HepG2 (cell line): ENCODE measurements around the gene PIP5KL1. TPM values are rescaled to one million over a fixed set of nuclear protein-coding genes. Genes with fewer than 3 reads are reported as not detected.

Source experiments
- ATAC-seq: fragments of 200-7000 bp; cut with Tn5 transposase; 3 replicates; pipeline ENCODE4 v1.9.1; 2020; ENCODE audit warnings: mild to moderate bottlenecking, moderate library complexity
- BruUV-seq: library from RNA; stranded (reverse); fragments of 400-500 nt; replicated peaks from 2 replicates; lab custom pipeline; 2021; lab: Mats Ljungman, UMichigan
- CTCF ChIA-PET: fragments of 300-600 bp; formaldehyde crosslinking; extraction: SDS; loops from one replicate; lab custom pipeline; 2021; ENCODE audit warnings: low total read pairs, inconsistent platforms, low intra/inter-chr PET ratio; lab: Yijun Ruan, JAX
- POLR2A ChIA-PET: fragments of 350-600 bp; sonication (Branson Sonifier 250); formaldehyde crosslinking; loops from one replicate; lab custom pipeline; 2020; ENCODE audit warnings: antibody characterized with exemption, inconsistent platforms; lab: Yijun Ruan, JAX
- DNase-seq: peaks from one replicate; pipeline ENCODE4 v3.0.0-alpha.2; 2015; ENCODE audit warnings: low spot score
- FAIRE-seq: peaks from 3 replicates; lab custom pipeline; 2011; peaks lifted over from hg19 to GRCh38; lab: Jason Lieb, UNC
- H2AFZ ChIP-seq: one replicate; pipeline ENCODE4 v1.6.1; 2011; ENCODE audit warnings: low read length, inconsistent platforms
- H3K27ac ChIP-seq: fragments of 300-600 bp; 3 replicates; pipeline ENCODE4 v1.8.0; 2011; ENCODE audit warnings: mixed run types, mild to moderate bottlenecking, mixed read lengths, low read length, inconsistent platforms; ENCODE audit not compliant: insufficient read depth; ENCODE audit errors: extremely low read length
- H3K27me3 ChIP-seq, 2 experiments: fragments of 200-600 bp in 1 of 2; 2 replicates in 1 of 2; 3 replicates in 1 of 2; pipeline versions ENCODE4 v1.6.0 to v1.8.0; 2011; ENCODE audit warnings: low read length in 2 of 2, mild to moderate bottlenecking in 2 of 2, moderate library complexity in 2 of 2, inconsistent platforms in 1 of 2; ENCODE audit not compliant: insufficient read depth in 2 of 2, control insufficient read depth in 1 of 2
- H3K36me3 ChIP-seq, 2 experiments: fragments of 200-600 bp in 1 of 2; replicated peaks in 1 of 2; 2 replicates in 1 of 2; 3 replicates in 1 of 2; pipeline versions ENCODE4 v1.5.1 to v1.8.0; 2011; ENCODE audit warnings: low read length in 2 of 2, inconsistent platforms in 1 of 2; ENCODE audit not compliant: insufficient read depth in 2 of 2, control insufficient read depth in 1 of 2
- H3K4me1 ChIP-seq: 2 replicates; pipeline ENCODE4 v1.5.1; 2012; ENCODE audit warnings: low read length, inconsistent platforms; ENCODE audit not compliant: insufficient read depth
- H3K4me2 ChIP-seq: 2 replicates; pipeline ENCODE4 v1.6.0; 2011; ENCODE audit warnings: low read depth, low read length, inconsistent platforms
- H3K4me3 ChIP-seq, 3 experiments: fragments of 200-600 bp in 1 of 3; sonication (generic), shearing (Covaris generic) in 1 of 3; replicated peaks in 1 of 3; 2 replicates each; pipeline ENCODE4 v1.5.1; 2011 to 2016; ENCODE audit warnings: low read length in 3 of 3, inconsistent platforms in 2 of 3, low read depth in 2 of 3, mild to moderate bottlenecking in 2 of 3, control low read depth in 1 of 3, mixed read lengths in 1 of 3; ENCODE audit not compliant: insufficient read depth in 1 of 3
- H3K79me2 ChIP-seq: one replicate; pipeline ENCODE4 v1.6.1; 2011; ENCODE audit warnings: low read length, inconsistent platforms; ENCODE audit not compliant: insufficient read depth
- H3K9ac ChIP-seq: 2 replicates; pipeline ENCODE4 v1.6.0; 2011; ENCODE audit warnings: mild to moderate bottlenecking, low read depth, low read length, inconsistent platforms; ENCODE audit not compliant: insufficient read depth
- H3K9me3 ChIP-seq: 2 replicates; pipeline ENCODE4 v1.5.1; 2012; ENCODE audit warnings: mild to moderate bottlenecking, low read length
- H4K20me1 ChIP-seq: 2 replicates; pipeline ENCODE4 v1.6.0; 2011; ENCODE audit warnings: inconsistent platforms, mild to moderate bottlenecking, low read length, moderate library complexity; ENCODE audit not compliant: insufficient read depth
- MAZ ChIP-seq, 2 experiments: sonication (generic) in 1 of 2; formaldehyde crosslinking in 1 of 2; IDR thresholded peaks; 2 replicates each; pipeline versions ENCODE4 v1.5.0 to v1.6.1; 2012 to 2020; ENCODE audit warnings: low read depth in 2 of 2, mild to moderate bottlenecking in 2 of 2, borderline replicate concordance in 1 of 2, improper control_type of control experiment in 1 of 2, low read length in 1 of 2, missing genetic modification reagents in 1 of 2, moderate library complexity in 1 of 2
- MXI1 ChIP-seq: IDR thresholded peaks from 3 replicates; pipeline ENCODE4 v1.6.1; 2012; ENCODE audit warnings: low read depth, low read length, inconsistent platforms, borderline replicate concordance
- REL ChIP-seq: sonication (generic); formaldehyde crosslinking; conservative IDR thresholded peaks from 2 replicates; pipeline ENCODE4 v1.8.0; 2022; ENCODE audit warnings: mild to moderate bottlenecking, missing genetic modification reagents, moderate library complexity
- SOX5 ChIP-seq: IDR thresholded peaks from 2 replicates; pipeline ENCODE4 v1.6.1; 2016; ENCODE audit warnings: borderline replicate concordance
- ZBTB38 ChIP-seq: sonication (generic); formaldehyde crosslinking; IDR thresholded peaks from 2 replicates; pipeline ENCODE4 v1.5.1; 2020; ENCODE audit warnings: mild to moderate bottlenecking, missing genetic modification reagents
- ZNF263 ChIP-seq: sonication (generic); formaldehyde crosslinking; IDR thresholded peaks from 2 replicates; pipeline ENCODE4 v1.4.0; 2020; ENCODE audit warnings: missing genetic modification reagents
- ZNF296 ChIP-seq: sonication (generic); formaldehyde crosslinking; conservative IDR thresholded peaks from 2 replicates; pipeline ENCODE4 v1.5.0; 2020; ENCODE audit warnings: mild to moderate bottlenecking, missing genetic modification reagents
- ZNF644 ChIP-seq: IDR thresholded peaks from 2 replicates; pipeline ENCODE4 v1.6.1; 2016; ENCODE audit warnings: low read depth
- WGBS: methylation state at CpG from one replicate; pipeline ENCODE4 v1.1.6; 2017; ENCODE audit warnings: low lambda C conversion rate; 5-methylcytosine and 5-hydroxymethylcytosine counted together
- in situ Hi-C: cut with HindIII; loops from 2 replicates; pipeline ENCODE4 v1.10.0; 2017; ENCODE audit warnings: low pct_unique_long_range_greater_than_20kb; ENCODE audit not compliant: extremely low pct_ligation_motif_present
- intact Hi-C: fragments of 100-400 bp; cut with micrococcal nuclease; formaldehyde crosslinking; loops from one replicate; pipeline ENCODE4 v1.10.0; 2022; ENCODE audit not compliant: unreplicated experiment
- polyA plus RNA-seq, 8 experiments: library from polyadenylated mRNA; depleted of rRNA in 3 of 8; stranded (reverse) in 7 of 8; unstranded in 1 of 8; fragments of >200 nt; fragmentation: Illumina TruSeq in 4 of 8; extraction: Trizol in 4 of 8; gene quantifications; 2 replicates each; pipeline versions ENCODE4 v1.2.1 to v1.2.3, GENCODE V29; 2011 to 2016; ENCODE audit warnings: low read depth in 4 of 8, missing spikeins in 1 of 8, mixed read lengths in 1 of 8; ENCODE audit not compliant: insufficient read depth in 1 of 8
- total RNA-seq, 5 experiments: library from RNA; depleted of rRNA; stranded (reverse); fragments of >200 nt; fragmentation: Illumina TruSeq; extraction: Trizol; gene quantifications; 2 replicates each; pipeline ENCODE4 v1.2.3, GENCODE V29; 2016; ENCODE audit warnings: low read depth in 1 of 5
- TF ChIP-seq, protein P1 (sequence below): sonication (generic); formaldehyde crosslinking; IDR thresholded peaks from 2 replicates; pipeline ENCODE4 v1.8.1; 2022; ENCODE audit warnings: low read depth, mild to moderate bottlenecking, missing genetic modification reagents
- TF ChIP-seq, protein P2 (sequence below): sonication (generic); formaldehyde crosslinking; IDR thresholded peaks from 2 replicates; pipeline ENCODE4 v1.4.0; 2020; ENCODE audit warnings: missing genetic modification reagents

Gene PIP5KL1
- total and polyA plus RNA-seq, 2 of the 13 experiments (the other 11 are each of a cell fraction or from before 2014, with no cell fraction given): 0.20 to 0.49 TPM

DNA sequence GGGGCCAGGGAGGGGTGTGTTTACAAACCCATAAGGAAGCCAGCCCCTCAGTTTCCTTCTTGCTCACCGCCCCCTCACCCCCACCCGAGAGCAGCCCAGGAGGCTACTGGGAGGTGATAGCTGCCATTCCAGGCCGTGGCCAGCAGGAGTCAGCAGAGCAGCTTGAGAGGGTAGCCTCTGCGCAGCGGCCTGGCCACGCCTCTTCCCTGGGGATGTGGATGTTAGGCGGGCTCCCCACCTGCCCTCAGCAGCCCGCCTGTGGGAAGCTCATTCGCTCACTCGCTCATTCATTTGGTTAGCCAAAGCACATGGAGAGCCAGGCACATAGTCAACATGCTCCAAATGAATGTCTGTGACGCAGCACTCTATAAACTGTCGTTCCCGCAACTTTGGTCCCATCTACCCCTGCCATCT, 13.2 kb upstream of the PIP5KL1 start:
- Histone ChIP-seq H3K4me2 (no peak overlapping the region), H2AFZ (no peak overlapping the region), H3K4me1 (peaks cover 49% of the 10 kb centered on the region), H3K36me3 (peaks cover 21 to 58% of the 10 kb centered on the region in 2 experiments; a peak in 4 of 5 replicates), H3K27ac (no peak overlapping the region), H3K9ac (no peak overlapping the region), H4K20me1 (peaks cover 7% of the 10 kb centered on the region), H3K9me3 (no peaks in the 10 kb centered on the region), H3K27me3 (no peaks in the 10 kb centered on the region), H3K79me2 (peaks cover 28% of the 10 kb centered on the region), H3K4me3 (no peak overlapping the region)
- ChIA-PET CTCF (interaction anchor here (1.1 to 2.9 kb wide), 4 partner anchors 9 to 91 kb away, joined by 3 to 28 read pairs (median 7); no protein-coding TSS in a partner anchor), POLR2A (interaction anchor here (1.0 kb wide), 1 partner anchor 9 kb away, joined by 3 read pairs; no protein-coding TSS in a partner anchor)
- peak; percentile 61 for DNase-seq
- BruUV-seq: no TSS peak
- in situ Hi-C loops (no loop called here), intact Hi-C loops (loop anchor here (2.0 to 10.0 kb wide), 3 partner anchors 34 to 171 kb away; no protein-coding TSS in a partner anchor)
- 100% methylated on average over 4 of the region's 13 CpGs for WGBS
- peak; percentile 78 for ATAC-seq
- peak; percentile 46 for FAIRE-seq
- TF ChIP-seq ZNF263 (CRISPR knock-in tag): no peak
- TF ChIP-seq ZNF296 (CRISPR knock-in tag): no peak
- peak; percentile 92 for TF ChIP-seq ZBTB38 (CRISPR knock-in tag)
- TF ChIP-seq, protein P1, sequence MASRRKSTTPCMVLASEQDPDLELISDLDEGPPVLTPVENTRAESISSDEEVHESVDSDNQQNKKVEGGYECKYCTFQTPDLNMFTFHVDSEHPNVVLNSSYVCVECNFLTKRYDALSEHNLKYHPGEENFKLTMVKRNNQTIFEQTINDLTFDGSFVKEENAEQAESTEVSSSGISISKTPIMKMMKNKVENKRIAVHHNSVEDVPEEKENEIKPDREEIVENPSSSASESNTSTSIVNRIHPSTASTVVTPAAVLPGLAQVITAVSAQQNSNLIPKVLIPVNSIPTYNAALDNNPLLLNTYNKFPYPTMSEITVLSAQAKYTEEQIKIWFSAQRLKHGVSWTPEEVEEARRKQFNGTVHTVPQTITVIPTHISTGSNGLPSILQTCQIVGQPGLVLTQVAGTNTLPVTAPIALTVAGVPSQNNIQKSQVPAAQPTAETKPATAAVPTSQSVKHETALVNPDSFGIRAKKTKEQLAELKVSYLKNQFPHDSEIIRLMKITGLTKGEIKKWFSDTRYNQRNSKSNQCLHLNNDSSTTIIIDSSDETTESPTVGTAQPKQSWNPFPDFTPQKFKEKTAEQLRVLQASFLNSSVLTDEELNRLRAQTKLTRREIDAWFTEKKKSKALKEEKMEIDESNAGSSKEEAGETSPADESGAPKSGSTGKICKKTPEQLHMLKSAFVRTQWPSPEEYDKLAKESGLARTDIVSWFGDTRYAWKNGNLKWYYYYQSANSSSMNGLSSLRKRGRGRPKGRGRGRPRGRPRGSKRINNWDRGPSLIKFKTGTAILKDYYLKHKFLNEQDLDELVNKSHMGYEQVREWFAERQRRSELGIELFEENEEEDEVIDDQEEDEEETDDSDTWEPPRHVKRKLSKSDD (CRISPR knock-in tag): 0 out of 2 replicates have a peak, but pooled peaks have one; percentile 38
- no peak for TF ChIP-seq REL (CRISPR knock-in tag)
- TF ChIP-seq MXI1: peak; percentile 30; the same call in 1 of the 3 replicates
- TF ChIP-seq, protein P2, sequence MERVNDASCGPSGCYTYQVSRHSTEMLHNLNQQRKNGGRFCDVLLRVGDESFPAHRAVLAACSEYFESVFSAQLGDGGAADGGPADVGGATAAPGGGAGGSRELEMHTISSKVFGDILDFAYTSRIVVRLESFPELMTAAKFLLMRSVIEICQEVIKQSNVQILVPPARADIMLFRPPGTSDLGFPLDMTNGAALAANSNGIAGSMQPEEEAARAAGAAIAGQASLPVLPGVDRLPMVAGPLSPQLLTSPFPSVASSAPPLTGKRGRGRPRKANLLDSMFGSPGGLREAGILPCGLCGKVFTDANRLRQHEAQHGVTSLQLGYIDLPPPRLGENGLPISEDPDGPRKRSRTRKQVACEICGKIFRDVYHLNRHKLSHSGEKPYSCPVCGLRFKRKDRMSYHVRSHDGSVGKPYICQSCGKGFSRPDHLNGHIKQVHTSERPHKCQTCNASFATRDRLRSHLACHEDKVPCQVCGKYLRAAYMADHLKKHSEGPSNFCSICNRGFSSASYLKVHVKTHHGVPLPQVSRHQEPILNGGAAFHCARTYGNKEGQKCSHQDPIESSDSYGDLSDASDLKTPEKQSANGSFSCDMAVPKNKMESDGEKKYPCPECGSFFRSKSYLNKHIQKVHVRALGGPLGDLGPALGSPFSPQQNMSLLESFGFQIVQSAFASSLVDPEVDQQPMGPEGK (CRISPR knock-in tag): peak; percentile 71
- TF ChIP-seq MAZ (IDR thresholded peaks at IDR 0.05; ENCODE audit: borderline replicate concordance, low read depth, low read length): 0 out of 2 replicates have a peak, but pooled peaks have one; percentile 23
- TF ChIP-seq MAZ (CRISPR knock-in tag; IDR thresholded peaks at IDR 0.05; ENCODE audit: low read depth): no peak
- TF ChIP-seq SOX5: peak; percentile 25; the same call in 1 of the 2 replicates
- TF ChIP-seq ZNF644 (CRISPR knock-in tag): no peak
